Femur (tissue), 1 donor: ENCODE results near the gene ZFHX3.

Experiments used
- DNase-seq: peaks from one replicate; pipeline ENCODE4 v3.0.0-alpha.2; 2017

ZFHX3 gene

GRCh38 chr16:72946063-72946462 is 101.9 kb downstream of the ZFHX3 start:
- DNase-seq = no peak

DNA sequence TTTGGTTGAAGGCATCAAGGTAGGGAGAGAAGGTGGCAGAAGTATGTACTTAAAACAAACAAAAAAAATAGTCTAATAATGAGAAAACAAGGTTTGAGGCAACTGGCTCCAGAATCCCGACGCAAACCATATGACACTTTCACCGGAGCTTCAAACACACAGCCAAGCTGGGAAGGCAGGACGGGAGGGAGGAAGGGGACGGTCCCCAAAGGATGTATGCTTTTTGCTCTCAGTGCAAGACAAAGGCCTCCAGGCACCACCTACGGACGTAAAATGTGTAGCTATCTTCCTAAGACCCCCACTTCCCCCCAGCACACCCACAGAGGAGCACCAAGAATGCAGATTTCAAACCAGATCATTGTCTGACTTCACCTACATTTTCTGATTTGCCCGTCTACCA is 102.3 kb downstream of the ZFHX3 start:
- no peak for DNase-seq

DNA sequence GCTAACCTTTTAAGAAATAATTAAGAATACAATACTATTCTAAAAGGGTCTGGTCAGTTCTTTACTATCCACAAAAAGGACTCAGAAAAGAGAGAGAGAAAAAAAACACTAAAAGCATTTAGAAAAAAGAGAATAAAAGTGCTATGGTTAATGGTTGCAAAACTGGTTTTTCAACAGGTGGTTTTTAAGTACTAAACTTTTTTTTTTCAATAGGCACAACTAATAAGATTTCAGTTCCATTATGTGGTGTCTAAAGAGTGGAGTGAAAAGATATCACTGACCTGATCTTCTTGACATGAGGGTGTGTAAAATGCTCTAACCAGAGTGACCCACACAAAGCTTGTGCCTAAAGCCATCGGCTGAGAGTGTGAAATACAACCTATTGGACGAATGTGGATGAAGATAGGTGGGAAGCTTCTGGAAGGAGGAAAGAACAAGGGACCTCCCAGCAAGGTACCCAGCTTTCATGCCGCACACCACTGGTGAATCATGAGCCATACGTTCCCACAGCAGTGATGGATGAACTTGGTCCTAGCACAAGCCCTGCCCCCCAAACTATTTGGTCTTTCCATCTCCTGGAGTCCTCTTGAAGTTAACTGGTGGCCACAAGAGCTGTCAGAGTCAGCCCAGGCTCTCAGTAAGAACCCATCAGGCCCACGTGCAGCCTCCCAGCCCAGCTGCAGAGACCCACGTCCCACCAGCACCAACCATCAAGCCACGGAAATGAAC is 103.0 kb downstream of the ZFHX3 start:
- no peak for DNase-seq

GRCh38 chr16:72942021-72942420 is 105.9 kb downstream of the ZFHX3 start:
- DNase-seq = no peak

DNA sequence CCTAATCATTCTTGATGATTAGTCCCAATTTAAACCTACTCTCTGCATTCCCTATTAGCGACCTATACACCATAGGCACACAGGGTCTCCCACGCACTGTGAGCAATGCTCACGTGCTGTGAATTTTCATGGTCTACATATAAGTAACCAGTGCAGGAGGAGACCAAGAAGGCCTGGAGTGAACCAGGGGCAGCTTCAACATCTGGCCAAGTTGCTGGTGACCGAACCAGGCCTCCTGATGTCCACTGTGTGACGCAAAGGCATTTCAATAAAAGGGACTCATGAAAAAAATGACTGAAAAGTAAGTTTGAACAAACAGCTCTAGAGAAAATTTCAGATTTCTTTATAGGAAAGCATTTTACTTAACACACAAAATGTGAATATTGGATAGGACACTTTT is 107.0 kb downstream of the ZFHX3 start:
- DNase-seq = no peak

DNA sequence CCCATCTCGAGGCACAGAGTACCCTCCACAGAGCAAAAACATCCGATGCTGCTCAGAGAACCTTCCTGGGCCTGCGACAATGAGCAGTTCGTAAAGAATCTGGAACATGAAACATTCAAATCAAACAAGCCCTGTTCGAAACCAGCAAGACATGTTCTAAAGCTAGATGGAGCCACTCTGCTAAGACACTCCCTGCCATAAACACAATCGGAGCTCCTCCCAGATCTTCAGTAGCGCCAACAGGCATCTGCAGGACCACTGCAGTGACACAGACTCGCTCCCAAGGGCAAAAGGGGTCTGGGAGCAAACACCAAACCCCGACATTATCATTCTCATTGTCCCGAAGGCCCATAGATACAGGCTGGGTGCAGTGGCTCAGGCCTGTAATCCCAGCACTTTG is 108.7 kb downstream of the ZFHX3 start:
- DNase-seq = peak; percentile 58

GRCh38 chr16:72938795-72939164 is 109.1 kb downstream of the ZFHX3 start:
- peak; percentile 90 for DNase-seq

DNA sequence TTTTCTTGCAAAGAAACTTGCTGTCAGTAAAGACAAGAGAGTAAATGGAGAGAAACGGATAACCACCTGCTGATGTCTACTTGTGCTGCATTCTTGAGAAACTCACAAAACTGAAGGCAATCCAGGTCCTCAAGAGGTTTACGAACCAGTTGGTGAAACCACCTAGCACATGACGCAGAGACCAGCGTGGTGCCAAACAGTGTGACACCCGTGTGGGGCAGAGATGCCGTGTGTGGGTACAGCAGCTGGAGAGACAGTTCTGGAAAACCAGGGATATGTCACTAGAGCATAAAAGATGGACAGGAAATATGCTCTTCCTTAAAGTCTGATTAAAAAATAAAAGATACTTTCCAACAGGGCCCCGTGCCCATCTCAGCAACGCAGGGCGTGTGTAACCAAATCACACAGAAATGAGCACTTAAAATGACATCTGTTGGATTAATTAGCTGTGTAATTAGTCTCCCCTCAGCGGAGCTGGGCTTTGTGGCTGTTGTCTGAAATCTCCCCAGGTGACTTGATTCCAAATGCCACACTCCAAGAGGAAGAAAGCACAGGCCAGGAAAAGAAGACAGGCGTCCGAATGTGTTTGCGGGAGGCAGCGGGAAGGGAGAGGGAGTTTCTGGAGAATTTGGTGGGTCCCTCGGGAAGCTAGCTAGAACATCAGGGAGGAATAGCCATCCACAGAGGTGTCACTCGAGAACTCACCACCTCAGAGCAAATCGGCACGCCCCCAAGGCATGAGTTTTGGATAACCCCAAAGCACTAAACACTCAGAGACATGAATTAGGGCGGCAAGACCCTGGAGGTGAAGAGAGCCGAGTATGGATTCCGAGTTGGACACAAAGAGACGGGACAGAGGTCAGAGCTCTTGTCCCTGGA is 109.8 kb downstream of the ZFHX3 start:
- DNase-seq = no peak

DNA sequence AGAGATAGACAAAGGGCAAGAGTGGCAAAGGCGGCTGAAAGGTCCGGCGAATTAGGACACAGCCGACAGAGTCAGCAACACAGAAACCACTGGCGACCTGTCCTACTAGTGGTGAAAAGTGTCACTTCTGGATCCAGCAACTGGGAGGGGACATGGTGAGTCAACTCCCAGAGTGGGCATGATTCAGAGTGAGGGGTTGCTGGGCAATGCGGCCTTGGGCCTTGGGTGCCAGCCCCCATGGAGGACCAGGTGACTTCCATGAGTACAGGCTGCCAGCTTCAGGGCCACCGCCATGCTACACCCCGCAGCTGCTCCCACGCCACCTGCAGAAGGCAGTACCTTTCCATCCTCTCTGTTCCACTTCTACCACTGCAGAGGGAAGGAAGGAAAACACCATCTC is 110.6 kb downstream of the ZFHX3 start:
- DNase-seq = no peak

DNA sequence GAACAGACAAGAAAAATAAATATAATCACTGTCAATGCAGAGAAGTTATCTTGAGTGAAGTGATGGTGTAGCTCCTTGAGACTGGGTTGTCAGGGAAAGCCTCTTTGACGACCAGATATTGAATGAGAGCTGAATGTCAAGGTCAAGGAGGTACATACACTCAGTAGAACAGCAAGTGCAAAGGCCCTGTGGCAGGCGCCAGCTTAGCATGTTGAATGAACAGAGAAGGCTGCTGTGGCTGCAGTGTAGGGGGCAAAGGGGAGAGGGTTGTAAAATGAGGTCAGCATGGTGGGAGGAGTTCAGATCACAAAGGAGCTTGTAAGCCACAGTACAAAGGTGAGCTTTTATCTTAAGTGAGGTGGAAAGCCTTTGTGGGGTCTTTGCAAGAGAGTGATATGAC is 111.5 kb downstream of the ZFHX3 start:
- no peak for DNase-seq

DNA sequence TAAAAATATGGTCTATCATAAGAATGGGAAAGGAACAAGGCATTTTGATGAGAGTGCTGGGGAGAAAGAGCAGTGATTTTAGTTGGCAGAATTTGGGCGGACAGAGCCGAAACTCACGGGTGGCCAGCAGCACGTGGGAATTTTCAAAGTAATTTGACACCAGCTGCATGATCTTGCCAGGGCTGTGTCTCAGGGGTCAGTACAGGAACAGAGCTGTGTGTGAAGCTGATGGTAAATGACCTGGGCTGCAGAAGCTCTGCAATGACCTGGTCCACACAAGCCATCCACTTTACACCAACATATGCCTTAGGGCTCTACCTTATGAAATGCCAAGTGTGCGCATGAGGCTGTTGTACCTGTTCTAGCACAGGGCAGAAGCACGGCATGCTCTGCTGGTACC is 112.0 kb downstream of the ZFHX3 start:
- no peak for DNase-seq

DNA sequence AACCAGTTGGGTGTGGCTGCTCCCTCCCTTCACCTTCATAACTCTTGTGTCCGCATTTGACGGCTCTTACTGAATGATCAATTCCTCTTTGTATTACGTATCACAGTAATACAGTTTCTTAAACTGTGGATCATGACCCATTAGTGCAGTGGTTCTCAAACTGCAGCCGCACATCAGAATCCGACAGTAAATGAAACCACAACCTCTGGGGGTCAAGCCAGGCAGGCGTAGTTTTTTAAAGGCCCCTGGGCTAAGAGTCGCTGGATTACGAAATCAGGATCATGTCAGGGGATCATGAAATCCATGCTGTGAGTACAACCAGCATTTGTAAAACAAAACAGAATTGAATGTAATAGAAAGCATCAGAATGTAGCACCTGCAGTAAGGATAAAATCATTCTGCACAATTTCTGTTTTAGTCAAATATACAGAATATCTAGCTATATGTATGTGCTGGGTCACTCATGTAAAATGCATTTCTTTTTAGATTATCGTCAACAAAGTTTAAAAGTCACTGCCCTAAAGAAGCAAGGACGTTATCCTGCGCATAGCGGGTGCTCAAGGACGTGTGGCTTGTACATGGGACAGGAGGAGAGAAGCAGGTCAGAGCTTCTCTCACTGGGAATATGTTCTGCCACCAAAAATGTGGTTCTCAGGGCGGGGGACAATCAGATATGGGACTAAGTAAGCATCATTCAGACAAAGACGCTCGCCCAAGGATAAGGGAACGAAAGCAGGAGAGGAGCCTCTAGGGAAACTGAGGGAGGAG is 113.1 kb downstream of the ZFHX3 start:
- DNase-seq = no peak

- no peak for DNase-seq
Measured at GRCh38 chr16:72932677-72933335, 115.1 kb downstream of the ZFHX3 start.

DNA sequence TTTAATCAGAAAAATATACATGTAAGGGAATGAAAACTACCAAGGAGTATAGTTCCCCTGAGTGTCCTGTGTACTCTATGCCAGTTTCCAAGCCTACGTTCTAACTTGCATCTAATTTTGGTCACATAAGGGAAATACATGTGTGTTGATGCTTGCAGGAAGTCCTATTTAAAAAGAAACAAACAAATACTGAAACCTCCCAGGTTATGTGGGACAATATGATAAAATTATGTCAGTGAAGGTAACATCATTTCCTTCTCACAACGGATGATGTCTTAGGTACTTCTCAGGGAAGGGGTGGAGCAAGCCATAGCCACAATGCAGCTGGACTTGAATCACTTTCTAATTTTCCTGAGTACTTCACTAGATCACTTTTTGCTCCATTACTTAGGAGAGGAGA is 115.9 kb downstream of the ZFHX3 start:
- DNase-seq = no peak

- DNase-seq = no peak
Measured at GRCh38 chr16:72930396-72930795, 117.5 kb downstream of the ZFHX3 start.

- DNase-seq = no peak
Measured at GRCh38 chr16:72928090-72928981, 119.6 kb downstream of the ZFHX3 start.

GRCh38 chr16:72927199-72928089 is 120.5 kb downstream of the ZFHX3 start:
- no peak for DNase-seq

DNA sequence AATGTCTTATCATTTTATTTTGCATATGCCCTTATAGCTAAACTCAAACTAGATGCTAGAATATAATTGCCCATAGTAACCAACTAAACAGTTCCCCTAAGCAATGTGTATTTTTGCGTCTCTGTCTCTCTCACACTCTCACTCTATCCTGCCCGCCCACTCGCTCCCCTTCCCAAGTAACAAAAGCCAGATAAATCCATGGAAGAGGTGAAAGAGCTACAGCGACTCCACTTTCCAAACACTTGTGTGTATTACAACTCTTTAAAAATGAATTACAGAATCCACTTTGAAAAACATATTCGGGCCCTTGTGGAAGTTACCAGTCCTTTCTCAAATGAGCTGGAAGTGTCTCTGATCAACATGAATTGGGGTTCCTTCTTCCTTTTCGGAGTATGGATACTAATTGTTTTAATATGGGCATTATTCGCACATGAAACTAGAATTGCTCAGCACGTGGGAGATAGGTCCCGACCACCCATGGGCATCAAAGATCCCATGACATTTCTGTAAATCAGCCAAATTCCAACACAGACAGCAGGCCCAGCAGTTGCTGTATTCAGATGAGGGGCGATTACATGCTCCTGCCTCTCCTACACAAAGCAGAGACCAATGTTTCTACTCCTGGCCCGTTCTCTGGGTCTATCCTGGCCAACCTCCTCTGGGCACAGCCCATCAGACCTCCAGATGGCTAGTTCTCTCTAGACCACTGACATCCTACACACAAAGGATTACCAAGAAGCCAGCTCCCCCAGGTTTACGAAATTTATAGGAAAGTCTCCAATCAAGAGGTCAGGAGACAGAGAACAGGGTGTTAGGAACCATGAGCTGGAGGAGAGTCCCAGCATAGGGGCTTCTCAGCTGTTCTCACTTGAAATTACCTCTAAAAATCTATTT is 121.5 kb downstream of the ZFHX3 start:
- no peak for DNase-seq

DNA sequence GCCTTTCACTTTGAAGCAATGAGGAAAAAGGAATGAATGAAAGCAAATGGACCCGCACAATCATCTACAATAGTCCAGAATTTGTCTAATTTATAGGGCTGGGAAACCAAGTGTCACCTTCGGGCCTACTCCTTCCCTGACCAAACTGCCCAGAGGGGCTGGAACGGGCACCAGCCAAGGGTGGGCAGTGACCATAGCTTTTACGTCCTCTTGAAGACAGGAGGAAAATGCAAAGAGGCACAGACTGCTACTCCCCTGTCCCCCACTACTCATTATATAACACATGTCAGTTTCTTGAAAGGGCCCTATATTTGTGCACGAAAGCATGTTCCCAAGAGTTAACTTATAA is 122.3 kb downstream of the ZFHX3 start:
- DNase-seq = no peak
